ENCODE results near the gene VPS35L. TPM values are rescaled to one million over a fixed set of nuclear protein-coding genes. Genes with fewer than 3 reads are reported as not detected.
A peak's percentile ranks its signal among the peaks of the same experiment; 100 is the strongest.

Gene VPS35L, protein sequence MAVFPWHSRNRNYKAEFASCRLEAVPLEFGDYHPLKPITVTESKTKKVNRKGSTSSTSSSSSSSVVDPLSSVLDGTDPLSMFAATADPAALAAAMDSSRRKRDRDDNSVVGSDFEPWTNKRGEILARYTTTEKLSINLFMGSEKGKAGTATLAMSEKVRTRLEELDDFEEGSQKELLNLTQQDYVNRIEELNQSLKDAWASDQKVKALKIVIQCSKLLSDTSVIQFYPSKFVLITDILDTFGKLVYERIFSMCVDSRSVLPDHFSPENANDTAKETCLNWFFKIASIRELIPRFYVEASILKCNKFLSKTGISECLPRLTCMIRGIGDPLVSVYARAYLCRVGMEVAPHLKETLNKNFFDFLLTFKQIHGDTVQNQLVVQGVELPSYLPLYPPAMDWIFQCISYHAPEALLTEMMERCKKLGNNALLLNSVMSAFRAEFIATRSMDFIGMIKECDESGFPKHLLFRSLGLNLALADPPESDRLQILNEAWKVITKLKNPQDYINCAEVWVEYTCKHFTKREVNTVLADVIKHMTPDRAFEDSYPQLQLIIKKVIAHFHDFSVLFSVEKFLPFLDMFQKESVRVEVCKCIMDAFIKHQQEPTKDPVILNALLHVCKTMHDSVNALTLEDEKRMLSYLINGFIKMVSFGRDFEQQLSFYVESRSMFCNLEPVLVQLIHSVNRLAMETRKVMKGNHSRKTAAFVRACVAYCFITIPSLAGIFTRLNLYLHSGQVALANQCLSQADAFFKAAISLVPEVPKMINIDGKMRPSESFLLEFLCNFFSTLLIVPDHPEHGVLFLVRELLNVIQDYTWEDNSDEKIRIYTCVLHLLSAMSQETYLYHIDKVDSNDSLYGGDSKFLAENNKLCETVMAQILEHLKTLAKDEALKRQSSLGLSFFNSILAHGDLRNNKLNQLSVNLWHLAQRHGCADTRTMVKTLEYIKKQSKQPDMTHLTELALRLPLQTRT
- 45.9 TPM for total RNA-seq
- long read RNA-seq, transcript VPS35L-203 (31 exons, 3,855 nt): major isoform, 34 of 73 reads
- long read RNA-seq, partial matches to known transcripts: 17 of 73 reads
- long read RNA-seq, other reads (novel, unspliced or antisense): 21 of 73 reads

DNA sequence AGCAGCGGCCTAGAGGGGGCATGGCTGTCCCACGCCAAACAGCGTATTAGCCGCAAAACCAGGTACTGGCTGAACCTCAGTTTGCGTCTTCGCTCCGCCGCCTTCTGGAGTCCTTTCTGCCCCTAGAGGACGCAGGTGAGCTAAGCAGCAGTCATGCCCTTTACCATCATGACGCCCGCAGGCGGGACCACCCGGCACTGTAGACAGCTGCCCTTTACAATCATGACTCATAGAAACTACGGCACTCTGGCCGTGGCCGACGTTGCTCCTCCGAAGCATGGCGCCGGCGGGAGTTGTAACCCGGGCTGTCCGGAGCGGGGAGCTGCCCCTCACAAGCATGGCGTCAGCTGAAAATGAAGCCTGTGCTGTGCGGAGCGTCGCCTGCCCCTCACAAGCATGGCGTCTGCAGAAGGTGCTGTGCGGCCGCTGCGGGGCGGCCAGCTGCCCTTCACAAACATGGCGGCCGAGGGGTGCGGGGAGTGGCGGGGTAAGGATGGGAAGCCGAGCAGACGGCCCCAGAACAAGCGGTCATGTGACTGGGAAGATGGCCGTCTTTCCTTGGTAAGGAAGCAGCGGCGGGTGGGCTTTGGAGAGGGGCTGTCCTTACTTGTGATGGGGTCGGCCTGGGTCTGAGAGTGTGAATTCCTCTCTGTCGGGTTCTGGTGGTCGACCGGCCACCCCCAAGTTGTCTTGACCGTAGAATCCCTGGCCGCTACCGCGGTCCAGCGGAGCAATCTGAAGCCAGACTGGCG lies at the start of gene VPS35L:
Gene VPS35L (plus strand): TSS at position 518 of the 752 bp plus-strand sequence. CDS start 27 bp downstream, at position 545.
- no peaks in the 10 kb centered on the region for H3K9me3 ChIP-seq
- peaks cover 2% of the 10 kb centered on the region for H3K36me3 ChIP-seq
- H3K27ac ChIP-seq: peak within 1 kb of the TSS; percentile 85
- ATAC-seq (peak; percentile 99 to 100), DNase-seq (peak; percentile 98)
- TF ChIP-seq, protein P1, sequence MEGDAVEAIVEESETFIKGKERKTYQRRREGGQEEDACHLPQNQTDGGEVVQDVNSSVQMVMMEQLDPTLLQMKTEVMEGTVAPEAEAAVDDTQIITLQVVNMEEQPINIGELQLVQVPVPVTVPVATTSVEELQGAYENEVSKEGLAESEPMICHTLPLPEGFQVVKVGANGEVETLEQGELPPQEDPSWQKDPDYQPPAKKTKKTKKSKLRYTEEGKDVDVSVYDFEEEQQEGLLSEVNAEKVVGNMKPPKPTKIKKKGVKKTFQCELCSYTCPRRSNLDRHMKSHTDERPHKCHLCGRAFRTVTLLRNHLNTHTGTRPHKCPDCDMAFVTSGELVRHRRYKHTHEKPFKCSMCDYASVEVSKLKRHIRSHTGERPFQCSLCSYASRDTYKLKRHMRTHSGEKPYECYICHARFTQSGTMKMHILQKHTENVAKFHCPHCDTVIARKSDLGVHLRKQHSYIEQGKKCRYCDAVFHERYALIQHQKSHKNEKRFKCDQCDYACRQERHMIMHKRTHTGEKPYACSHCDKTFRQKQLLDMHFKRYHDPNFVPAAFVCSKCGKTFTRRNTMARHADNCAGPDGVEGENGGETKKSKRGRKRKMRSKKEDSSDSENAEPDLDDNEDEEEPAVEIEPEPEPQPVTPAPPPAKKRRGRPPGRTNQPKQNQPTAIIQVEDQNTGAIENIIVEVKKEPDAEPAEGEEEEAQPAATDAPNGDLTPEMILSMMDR (IDR thresholded peaks at IDR 0.05): peak; percentile 76
- H3K4me1 ChIP-seq: peaks cover 15% of the 10 kb centered on the region
- H3K4me3 ChIP-seq: peak within 1 kb of the TSS; percentile 80
- intact Hi-C loops (cut with DNase I): no loop called here
- no peaks in the 10 kb centered on the region for H3K27me3 ChIP-seq (ENCODE audit: low read depth)

DNA sequence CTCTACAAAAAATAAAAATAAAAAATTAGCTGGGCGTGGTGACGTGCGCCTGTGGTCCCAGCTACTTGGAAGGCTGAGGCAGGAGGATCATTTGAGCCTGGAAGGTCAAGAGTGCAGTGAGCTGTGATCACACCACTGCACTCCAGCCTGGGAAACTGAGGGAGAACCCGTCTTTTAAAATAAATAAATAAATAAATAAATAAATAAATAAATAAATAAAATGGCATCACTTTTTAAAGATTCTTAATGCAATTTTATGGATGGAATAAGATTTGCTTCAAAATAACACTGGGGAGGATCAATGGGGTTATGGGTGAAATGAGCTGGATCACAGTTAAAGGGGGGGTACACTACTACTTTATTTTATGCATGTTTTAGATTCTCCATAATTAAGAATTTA lies 48.5 kb upstream of the VPS35L start:
- Histone ChIP-seq H3K4me1 (peaks cover 4% of the 10 kb centered on the region), H3K27me3 (ENCODE audit: low read depth) (no peaks in the 10 kb centered on the region), H3K36me3 (peaks cover 91% of the 10 kb centered on the region), H3K27ac (no peak overlapping the region), H3K4me3 (no peak overlapping the region), H3K9me3 (no peaks in the 10 kb centered on the region)
- TF ChIP-seq, protein P1 (IDR thresholded peaks at IDR 0.05): no peak
- intact Hi-C loops (cut with DNase I): no loop called here
- DNase-seq: no peak
- no peak for ATAC-seq

DNA sequence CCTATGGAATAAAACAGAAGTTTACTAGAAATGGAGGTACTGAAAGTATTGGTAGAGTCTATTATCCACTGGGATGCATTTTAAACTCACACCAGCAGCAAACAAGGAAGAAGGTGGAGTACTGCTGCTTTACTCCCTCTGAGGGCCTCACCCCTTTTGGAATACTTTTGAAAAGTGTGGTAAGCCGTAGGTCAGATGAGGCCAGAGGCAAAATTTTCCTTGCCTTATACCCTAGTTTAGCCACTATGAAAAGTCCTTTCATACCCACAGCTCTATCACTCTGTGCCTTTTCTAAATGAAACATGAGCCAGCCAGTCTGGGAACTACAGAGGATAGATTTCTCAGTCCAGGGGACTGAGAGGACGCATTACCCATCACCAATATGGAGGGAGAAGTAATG lies 47.6 kb upstream of the VPS35L start:
- H3K27ac ChIP-seq: peak overlapping the region; percentile 33
- peaks cover 4% of the 10 kb centered on the region for H3K4me1 ChIP-seq
- DNase-seq: no peak
- H3K27me3 ChIP-seq (ENCODE audit: low read depth): no peaks in the 10 kb centered on the region
- peaks cover 82% of the 10 kb centered on the region for H3K36me3 ChIP-seq
- TF ChIP-seq, protein P1 (IDR thresholded peaks at IDR 0.05): no peak
- intact Hi-C loops (cut with DNase I): no loop called here
- no peak overlapping the region for H3K4me3 ChIP-seq
- no peaks in the 10 kb centered on the region for H3K9me3 ChIP-seq
- no peak for ATAC-seq

DNA sequence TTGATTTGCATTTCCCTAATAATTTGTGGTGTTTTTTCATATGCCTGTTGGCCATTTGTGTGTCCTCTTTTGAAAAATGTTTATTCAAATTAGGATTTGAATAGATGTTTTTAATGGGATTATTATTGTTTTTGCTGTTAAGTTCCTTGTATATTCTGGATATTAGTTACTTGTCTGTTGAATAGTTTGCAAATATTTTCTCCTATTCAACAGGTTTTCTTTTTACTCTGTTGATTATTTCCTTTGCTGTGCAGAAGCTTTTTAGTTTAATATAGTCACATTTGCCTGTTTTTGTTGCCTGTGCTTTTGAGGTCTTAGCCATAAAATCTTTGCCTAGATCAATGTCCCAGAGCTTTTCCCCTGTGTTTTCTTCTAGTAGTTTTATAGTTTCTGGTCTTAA lies 43.2 kb upstream of the VPS35L start:
- no peak for ATAC-seq
- intact Hi-C loops (cut with DNase I): no loop called here
- H3K27me3 ChIP-seq (ENCODE audit: low read depth): no peaks in the 10 kb centered on the region
- H3K36me3 ChIP-seq: peaks cover 62% of the 10 kb centered on the region
- peaks cover 11% of the 10 kb centered on the region for H3K4me1 ChIP-seq
- no peaks in the 10 kb centered on the region for H3K9me3 ChIP-seq
- no peak overlapping the region for H3K4me3 ChIP-seq
- TF ChIP-seq, protein P1 (IDR thresholded peaks at IDR 0.05): no peak
- no peak for DNase-seq
- no peak overlapping the region for H3K27ac ChIP-seq

All from lower lobe of right lung (tissue), 2 donors.